NCI-H1694 (cell line): ENCODE results near the gene TSEN54.
"Not testable (repeated sequence)": the region's sequence is repeated elsewhere in the genome, so short reads cannot be mapped to it uniquely, and the experiment has no call there.

Experiments used
- DNase-seq: peaks from one replicate; lab custom pipeline; 2025; lab: John Stamatoyannopoulos, UW

TSEN54 gene

DNA sequence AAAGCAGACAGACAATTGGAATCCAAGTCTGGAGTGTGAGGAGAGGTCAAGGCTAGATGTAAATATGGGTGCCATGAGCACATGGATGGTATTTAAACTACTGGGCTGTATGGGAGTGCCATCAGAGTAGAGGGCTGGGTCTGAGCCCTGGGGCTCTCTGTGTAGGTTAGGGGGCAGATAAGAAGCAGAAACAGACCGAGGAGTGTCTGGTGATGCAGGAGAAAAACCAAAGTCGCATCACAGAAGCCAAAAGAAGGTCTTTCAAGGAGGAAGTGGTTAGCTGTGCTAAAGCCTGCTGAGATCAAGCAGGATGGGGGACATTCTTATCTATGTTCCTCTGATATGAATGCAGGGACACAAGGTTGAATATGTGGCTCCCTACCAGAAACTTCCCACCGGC lies 1.9 kb downstream of the TSEN54 start:
- DNase-seq: no peak

DNA sequence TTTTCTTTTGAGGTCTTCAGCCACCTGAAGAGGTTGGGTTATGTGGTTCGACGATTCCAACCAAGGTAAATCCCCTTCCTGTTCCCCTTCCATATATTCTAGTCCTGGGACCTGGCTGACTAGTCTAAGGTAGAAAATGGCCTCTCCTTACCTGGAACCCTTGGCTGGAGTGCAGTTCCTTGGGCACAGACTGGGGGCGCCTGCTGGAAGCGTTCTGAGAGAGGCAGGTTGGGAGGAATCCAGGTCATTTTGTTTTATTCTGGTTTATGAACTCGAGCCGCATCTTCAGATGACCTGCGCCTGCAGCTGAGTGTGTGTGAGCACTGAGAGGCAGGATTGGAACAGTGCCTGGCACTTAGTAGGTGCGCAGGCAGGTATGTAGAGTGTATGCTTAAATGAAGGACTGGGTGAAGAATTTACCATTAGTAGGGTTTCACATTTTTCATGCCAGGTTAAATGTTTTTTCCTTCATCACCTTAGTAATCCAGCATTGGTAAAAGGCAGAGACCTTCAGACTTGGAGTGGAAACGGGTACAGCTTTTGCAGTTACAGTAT lies 2.7 kb downstream of the TSEN54 start:
- DNase-seq: no peak

DNA sequence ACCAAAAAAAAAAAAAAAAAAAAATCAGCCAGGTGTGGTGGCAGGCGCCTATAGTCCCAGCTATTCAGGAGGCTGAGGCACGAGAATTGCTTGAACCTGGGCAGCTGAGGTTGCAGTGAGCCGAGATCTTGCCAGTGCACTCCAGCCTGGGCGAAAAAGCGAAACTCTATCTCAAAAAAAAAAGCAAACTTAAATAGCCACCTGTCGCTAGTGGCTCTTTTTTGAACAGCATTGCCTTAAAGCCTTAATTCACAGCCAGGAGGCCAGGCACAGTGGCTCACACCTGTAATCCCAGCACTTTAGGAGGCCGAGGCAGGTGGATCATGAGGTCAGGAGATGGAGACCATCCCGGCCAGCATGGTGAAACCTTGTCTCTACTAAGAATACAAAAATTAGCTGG lies 4.1 kb downstream of the TSEN54 start:
- DNase-seq: not testable (repeated sequence)

DNA sequence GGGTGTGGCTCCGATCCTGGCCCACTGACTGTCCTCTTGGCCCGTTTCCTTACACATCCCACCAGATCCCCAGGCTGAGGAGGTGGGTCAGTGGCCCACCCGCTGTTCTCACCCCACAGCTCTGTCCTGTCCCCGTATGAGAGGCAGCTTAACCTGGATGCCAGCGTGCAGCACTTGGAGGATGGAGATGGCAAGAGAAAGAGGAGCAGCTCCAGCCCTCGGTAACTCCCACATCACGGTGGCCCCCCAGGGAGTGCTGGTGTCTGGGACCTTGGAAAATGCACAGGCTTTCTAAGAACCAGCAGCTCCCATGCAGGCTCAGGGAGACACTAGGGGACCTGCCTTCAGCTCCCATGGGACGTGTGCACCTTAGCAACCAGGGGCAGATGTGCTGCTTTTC lies 5.0 kb downstream of the TSEN54 start:
- DNase-seq: no peak

DNA sequence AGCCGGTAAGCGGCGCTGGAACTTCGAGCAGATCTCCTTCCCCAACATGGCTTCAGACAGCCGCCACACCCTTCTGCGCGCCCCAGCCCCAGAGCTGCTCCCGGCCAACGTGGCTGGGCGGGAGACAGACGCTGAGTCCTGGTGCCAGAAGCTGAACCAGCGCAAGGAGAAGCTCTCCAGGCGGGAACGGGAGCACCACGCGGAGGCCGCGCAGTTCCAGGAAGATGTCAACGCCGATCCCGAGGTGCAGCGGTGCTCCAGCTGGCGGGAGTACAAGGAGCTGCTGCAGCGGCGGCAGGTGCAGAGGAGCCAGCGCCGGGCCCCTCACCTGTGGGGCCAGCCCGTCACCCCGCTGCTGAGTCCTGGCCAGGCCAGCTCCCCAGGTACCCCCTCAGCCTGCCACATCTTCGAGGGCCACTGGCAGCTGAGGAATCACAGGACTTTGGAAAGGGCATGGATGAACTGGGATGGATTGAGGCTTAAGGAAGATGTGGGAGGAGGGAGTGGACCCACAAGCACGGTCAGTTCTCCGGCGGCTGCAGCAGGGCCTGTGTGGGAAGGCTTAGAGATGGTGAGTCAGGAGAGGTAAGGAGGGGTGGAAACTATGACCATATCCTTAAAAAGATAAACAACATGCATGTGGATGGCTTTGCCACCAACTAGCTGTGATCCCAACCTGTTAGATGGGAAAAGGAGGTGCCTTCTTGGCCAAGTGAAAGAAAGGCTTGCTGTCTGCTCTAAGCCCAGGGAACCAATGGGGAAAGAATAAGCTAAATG lies 5.8 kb downstream of the TSEN54 start:
- no peak for DNase-seq

DNA sequence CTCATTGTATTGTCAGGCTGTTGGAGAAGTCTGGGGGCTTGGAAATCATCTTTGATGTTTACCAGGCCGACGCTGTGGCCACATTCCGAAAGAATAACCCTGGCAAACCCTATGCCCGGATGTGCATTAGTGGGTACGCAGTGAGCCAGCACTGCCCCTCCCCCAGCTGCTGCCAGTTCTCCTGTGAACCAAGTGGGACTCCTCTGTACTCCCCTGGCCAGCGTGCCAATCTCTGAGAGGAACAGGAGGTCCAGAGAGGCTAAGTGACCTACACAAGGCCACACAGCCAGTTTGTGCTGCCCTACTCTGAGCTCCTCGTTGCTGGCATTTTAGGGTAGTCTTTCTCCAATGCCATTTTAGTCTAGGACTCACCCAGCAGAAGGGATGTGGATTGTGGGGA lies 7.3 kb downstream of the TSEN54 start:
- DNase-seq: no peak

DNA sequence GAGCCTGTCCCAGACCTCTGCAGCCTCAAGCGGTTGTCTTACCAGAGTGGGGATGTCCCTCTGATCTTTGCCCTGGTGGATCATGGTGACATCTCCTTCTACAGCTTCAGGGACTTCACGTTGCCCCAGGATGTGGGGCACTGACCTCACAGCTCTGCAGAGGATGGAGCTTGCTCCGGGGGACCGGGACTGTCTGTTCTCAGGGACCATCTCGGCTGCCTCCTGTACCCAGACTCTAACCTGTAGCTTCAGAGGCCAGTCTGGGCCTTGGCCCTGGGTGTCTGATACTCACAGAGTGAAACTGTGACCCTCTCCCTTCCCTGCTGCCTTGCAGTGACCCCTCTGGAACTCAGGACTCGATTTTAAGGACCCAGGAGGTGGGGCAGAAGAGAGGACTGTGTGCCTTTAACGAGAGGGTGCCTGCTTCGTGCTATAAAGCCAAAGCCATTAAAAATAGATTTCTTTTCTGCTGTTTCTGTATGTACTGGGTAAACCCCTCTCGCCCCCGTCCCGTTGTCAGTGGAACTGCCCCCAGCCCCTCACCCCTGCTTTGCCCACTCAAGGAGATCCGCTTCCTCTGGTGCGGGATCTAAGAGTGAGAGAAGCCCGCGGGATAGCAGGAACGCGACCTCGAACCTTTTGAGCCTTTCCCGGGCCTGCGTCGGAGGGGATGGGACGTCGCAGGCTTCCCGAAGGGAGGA lies 8.1 kb downstream of the TSEN54 start:
- no peak for DNase-seq

DNA sequence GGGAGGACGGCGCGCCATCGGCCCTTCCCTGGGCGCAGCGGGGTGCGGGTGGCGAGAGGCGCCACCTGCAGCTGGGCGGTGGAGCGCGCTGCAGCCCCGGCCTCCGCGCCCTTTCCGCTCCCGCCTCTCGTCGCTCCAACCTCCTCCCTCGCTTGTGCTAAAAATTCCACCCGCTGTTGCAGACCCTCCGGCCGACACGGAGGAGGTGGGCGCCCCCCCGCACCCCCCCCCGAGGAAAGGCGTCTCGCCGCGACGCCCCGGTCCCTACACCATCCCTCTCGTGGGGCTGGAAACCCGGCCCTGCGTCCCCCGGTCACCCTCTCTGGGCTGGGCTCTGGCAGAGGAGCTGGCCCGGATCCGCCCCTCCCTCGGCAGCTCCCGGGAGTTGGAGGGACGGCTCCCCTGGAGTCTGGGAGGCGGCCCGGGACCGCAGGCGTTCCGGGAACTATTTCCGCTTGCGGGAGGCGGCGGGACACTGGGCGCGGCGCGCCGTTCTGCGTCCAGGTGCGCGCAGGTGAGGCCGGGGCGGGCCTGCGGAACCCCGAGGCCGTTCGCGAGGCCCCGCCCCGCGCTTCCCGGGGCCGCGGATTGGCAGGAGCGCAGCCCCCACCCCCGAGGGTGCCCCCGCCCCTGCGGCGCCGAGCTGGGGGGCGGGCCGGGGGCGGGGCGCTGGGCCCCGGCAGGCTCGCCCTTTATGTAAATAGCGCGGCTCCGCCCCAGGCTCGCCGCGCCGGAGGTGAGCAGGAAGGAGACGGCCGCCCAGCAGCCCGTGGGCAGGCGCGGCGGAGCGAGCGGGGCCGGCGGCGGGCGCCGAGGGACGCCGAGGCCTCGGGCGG lies 8.9 kb downstream of the TSEN54 start, which contains the start of gene LLGL2:
Gene LLGL2 (plus strand): TSS at position 728 of the 836 bp plus-strand sequence. CDS start 17,730 bp downstream, outside the sequence.
- peak; percentile 38 for DNase-seq

DNA sequence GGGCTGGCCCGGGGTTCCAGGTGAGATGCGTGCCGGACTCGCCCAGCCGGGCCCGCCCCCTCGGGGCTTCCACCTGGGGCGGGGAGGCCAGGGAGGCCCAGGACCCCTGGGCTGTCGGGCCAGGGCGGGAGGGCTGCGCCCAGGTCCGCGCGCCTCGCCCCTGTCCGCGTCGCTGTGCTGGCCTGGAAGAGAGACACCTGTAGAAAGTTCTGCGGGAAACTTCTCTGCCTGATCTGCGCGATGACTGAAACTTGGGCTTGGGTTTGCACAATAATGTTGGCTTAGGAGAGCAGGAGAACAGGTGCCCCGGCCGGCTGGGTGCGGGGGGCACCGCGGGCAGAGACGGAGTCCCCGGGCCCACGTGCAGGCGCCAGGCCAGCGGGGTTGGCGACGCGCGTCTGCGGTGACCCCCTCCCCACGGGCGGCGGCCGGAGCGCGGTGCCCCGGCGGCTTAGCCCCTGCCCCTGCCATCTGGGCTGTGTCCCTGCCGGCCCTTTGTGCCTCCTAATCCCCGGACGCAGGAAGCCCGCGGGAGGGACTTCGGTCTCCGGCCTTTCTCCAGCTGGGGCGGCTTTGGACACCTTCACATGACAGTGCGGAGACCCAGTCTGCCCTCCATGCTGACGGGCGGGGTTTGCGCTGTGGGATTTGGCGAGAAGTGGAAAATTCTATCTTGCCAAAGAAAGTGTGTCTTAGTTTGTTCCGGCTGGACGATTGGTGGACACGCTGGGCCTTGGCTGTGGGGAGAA lies 9.7 kb downstream of the TSEN54 start:
- DNase-seq: no peak

DNA sequence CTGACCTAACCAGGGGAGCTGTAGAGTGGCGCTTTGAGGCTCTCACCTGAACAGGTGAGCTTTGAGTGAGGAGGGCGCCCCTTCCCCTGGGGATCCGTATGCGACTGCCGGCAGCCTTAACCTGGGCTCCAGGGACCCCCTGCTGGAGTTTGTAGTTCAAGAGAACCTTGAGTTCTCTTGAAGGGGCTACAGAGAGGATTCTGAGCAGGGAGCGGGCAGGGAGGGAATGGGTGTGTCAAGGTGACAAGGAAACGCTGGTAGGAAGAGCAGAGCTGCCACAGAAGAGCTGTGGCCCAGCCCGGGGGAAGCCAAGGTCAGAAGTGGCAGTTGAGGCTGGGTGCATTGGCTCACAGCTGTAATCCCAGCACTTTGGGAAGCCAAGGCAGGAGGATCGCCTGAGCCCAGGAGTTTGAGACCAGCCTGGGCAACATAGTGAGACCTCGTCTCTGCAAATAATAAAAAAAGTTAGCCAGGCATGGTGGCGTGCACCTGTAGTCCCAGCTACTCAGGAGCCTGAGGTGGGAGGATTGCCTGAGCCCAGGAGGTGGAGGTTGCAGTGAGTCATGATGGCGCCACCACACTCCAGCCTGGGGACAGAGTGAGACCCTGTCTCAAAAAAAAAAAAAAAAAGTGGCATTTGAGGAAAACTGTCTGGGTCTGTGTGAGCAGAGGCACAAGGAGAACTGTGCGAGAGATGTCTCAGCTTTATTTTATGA lies 10.4 kb downstream of the TSEN54 start:
- no peak for DNase-seq

DNA sequence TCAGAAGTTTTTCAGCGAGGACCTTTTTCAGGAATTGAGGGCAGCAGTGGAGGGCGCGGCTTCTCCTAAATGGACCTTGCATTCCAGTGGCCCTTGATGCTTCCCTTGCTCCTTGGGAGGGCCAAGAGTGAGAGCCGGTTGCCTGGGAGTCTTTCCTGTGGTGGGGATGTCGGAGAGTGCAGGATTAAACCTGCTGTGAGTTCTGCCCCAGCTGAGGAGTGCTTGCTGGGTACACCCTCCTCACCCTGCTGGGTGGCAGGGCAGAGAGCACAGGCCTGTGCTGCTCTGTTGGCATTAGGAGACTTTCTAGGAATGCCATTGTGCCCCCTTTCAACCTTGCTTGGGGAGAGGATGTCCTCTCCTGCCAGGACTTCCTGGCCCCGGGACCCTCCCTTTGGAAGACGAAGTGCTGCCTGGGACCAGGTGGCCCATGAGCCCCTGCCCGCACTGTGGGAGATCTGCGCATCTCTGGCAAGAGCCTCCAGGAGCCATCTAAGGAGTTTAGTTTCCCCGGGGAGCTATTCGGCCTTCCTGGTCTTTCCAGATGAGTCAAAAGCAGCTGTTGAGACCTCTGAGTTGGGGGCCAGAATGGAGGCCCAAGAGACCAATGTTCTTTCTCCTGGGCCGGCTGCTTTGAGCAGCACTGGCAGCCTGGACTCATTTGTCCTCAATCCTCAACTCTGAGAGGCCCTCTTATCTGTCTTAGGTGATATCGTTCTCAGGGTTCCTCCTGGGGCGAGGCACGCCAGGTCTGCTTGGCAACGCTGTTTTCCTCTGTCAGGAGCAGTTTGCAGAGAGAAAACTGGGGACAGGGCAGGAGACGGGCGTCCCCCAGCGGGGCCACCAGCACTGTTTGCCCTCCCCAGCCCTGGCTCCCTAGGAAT lies 14.8 kb downstream of the TSEN54 start:
- DNase-seq: no peak

DNA sequence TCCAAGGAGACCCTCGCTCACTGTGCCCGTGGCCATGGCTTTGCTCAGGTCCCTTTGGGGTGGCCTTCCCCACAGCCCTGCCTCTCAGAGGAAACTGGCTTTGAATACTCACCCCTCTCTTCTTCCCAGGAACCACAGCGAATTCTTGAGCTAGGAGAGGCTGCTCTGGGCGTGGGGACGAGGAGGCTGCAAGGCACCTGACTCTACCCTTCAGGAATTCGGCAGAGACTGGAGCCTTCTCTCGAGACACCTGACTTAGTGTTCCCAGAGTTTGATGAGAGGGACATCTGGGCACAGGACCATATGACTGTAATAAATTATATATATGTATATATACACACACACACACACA lies 15.4 kb downstream of the TSEN54 start:
- no peak for DNase-seq

DNA sequence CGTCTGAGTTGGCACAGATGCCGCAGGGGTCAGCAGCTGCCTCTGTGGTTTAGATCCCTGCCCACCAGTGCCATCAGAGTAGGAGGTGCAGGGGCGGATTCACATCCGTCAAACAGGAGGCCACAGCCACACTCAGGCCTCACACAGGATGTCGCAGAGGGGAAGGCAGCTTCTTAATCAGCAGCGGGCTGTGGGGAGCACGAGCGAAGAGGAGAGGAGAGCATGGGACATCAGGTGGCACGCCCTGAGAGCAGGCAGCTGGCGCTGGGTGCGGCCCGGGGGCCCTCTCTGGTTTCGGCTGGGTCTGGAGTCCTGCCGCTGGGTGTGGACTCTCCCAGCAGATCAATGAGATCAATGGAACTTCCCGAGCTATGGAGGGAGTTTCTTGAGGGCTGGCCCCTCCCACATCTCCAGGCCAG lies 18.8 kb downstream of the TSEN54 start:
- DNase-seq: no peak

DNA sequence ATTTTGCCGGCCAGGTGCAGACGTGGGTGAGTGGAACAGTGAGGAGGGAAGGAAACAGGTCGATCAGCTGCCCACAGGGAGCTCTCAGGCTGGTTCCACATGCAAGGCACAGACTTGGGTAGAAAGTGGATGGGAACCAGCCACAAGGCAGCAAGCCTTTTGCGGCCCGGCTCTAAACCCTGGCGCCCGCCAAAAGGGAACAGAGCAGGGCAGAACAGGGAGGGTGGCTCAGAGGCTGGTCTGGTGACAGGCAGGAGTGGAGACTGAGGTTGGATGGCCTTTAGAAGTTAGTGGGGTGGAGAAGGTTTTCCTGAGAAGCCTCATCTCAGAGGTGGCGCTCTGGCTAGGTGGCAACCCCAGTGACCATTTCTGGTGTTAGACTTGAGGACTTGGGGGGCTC lies 19.5 kb downstream of the TSEN54 start:
- no peak for DNase-seq

DNA sequence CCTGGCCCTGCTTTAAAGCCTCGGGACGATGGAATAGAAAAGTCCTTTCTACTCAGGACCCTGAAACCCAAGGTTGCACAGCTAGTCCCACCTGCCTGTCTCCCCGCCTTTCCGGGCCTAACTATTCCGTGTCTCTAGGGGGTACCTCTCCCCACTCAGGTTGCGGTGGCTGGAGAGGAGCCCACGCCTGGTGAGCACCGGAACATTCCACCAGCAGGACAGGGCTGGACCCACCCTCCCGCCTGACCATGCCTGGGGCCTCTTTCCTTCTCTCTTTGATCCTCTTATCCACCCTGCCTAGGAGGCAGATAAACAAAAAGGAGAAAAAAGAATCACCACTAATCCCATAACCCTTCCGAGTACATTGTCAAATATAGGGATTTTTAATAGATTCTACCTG lies 20.0 kb downstream of the TSEN54 start:
- no peak for DNase-seq

DNA sequence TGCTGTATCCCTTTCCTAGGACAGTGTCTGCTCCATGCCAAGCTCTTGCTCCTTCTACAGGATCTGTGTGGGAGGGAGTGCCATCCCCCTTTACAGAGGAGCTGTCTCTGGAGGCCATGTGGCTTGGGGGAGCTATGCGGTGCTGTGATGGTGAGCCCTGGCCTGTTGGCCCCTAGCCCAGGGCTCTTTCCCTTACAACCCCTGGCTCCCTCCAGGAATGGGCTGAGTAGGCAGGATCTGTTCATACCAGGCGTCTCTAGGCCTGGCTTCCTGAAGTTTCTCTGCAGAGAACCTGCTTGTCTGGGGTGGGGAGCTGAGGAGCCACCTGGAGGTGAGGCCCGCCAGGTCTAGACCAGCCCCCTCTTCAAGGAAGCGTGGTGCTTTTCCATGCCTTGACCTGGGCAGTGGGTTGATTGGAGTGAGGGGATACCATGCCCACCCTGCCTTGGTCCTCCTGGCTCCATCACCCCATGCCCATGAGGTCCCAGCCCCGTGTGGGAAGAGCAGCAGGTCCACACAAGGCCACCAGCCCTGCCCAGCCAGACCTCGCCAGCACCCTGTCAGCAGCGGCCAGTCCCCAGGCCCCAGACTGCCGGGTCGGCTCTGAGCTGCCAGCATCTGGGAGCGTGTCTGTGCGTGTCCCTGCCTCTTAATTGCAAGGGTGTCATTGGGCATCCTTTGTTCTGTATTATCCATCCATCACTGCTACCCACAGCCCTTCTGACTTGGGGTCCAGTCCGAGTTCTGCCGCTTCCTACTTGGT lies 23.8 kb downstream of the TSEN54 start:
- no peak for DNase-seq

DNA sequence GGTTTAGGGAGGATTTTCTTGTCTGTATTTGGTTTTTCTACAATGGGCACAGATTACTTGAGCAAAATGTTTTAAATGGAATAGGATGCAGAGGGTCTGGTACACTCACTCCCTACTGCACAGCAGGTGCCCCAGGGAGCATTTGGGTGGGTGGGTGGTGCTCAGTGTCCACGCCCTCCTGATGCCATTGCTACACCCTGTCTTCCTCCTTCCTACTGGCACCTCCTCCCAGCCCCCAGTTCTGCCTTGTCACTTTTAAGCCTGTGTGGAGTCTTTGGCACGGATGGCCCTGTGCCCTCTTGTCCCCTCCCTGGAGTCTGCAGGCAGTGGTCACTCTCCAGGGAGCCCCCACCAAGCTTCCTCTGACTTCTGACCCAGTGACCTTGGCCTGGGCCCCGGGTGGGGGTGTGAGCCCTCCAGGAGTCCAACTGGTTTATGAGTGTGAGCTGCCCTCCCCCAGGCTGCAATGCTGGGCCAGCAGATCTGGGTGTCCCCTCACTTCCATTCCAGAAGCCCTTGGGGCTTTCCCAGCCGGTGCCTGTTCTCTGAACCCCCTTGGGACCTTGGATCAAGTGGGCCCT lies 24.7 kb downstream of the TSEN54 start:
- no peak for DNase-seq

DNA sequence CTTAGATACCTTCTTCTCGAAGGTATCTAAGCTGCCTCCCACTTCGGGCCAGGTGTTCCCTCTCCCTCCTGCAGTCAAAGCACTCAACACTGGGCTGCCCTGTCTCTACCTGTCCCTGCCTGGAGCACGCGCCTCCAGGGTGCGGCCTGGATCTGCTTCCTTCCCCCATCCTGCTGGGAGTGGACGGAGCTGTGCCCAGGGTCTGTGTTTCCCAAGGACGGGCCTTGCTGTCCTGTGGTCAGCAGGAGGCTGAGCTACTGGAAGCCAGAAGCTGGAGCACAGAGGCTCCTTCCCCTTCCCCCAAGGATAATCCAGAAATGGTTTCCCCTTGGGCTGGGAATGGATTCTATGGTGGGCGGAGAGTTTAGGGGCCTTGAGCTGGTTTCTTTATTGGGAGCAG lies 25.9 kb downstream of the TSEN54 start:
- no peak for DNase-seq
